HFFc6 (cell line): ENCODE measurements around the gene HSPA9. TPM values are rescaled to one million over a fixed set of nuclear protein-coding genes. Genes with fewer than 3 reads are reported as not detected.

Source experiments
- DNase-seq: peaks from one replicate; pipeline ENCODE4 v3.0.0-alpha.2; 2018
- H3K27ac Mint-ChIP-seq: 2 replicates; pipeline ENCODE4 v1.8.0; 2020; ENCODE audit warnings: mild to moderate bottlenecking, mixed read lengths
- H3K27me3 Mint-ChIP-seq: 2 replicates; pipeline ENCODE4 v1.8.0; 2021; ENCODE audit warnings: mild to moderate bottlenecking, moderate library complexity, mixed read lengths; ENCODE audit not compliant: insufficient read depth
- H3K36me3 Mint-ChIP-seq: 2 replicates; pipeline ENCODE4 v1.8.0; 2021; ENCODE audit warnings: low read depth, mixed read lengths
- H3K4me1 Mint-ChIP-seq: 2 replicates; pipeline ENCODE4 v1.8.0; 2020; ENCODE audit warnings: low read depth, mixed read lengths
- H3K4me3 Mint-ChIP-seq: 2 replicates; pipeline ENCODE4 v1.8.0; 2020; ENCODE audit warnings: mild to moderate bottlenecking, moderate library complexity, mixed read lengths
- H3K9me3 Mint-ChIP-seq: 2 replicates; pipeline ENCODE4 v1.8.0; 2020; ENCODE audit warnings: mild to moderate bottlenecking, mixed read lengths
- total RNA-seq, 6 experiments: library from RNA; stranded (reverse); fragmentation: NEBNext Ultra II Directional; extraction: Animal tissue kit (Norgen Biotek cat#: 25700); gene quantifications; 2 replicates in 1 of 6; 3 replicates in 5 of 6; pipeline ENCODE4 v1.2.3, GENCODE V29; 2021
- TF ChIP-seq, protein P1 (sequence below): fragments of 200-600 bp; sonication (generic); IDR thresholded peaks from 2 replicates; pipeline ENCODE4 v1.5.0; 2021; ENCODE audit warnings: antibody characterized with exemption, mild to moderate bottlenecking

HSPA9 gene
- total RNA-seq, 6 experiments from 2014 or later, result 193 to 236 (median 210) TPM

DNA sequence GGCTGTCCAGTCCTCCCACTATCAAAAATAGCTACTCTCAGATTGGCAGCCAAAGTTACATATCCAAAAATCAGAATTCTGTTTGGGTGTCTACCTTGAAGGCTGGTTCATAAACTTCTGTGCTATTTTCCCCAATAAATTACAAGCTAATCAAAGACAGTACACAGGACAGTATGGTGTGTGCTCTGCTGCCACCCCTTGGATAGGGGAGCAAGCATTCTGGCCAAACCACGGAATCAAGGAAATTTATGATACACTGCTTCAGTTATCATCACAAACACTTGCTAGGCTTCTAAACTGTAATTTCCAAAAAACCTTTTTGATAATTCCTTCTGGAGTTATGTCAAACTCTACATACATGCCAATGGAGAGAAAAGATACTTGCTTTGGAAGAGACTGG, 48.0 kb downstream of the HSPA9 start:
- Mint-ChIP-seq H3K9me3 (no peaks in the 10 kb centered on the region), H3K4me3 (no peak overlapping the region), H3K4me1 (peaks cover 39% of the 10 kb centered on the region), H3K27me3 (peaks cover 3% of the 10 kb centered on the region; the same call in 1 of the 2 replicates), H3K27ac (peak overlapping the region; percentile 13; the same call in 1 of the 2 replicates), H3K36me3 (peaks cover 21% of the 10 kb centered on the region)
- TF ChIP-seq, protein P1, sequence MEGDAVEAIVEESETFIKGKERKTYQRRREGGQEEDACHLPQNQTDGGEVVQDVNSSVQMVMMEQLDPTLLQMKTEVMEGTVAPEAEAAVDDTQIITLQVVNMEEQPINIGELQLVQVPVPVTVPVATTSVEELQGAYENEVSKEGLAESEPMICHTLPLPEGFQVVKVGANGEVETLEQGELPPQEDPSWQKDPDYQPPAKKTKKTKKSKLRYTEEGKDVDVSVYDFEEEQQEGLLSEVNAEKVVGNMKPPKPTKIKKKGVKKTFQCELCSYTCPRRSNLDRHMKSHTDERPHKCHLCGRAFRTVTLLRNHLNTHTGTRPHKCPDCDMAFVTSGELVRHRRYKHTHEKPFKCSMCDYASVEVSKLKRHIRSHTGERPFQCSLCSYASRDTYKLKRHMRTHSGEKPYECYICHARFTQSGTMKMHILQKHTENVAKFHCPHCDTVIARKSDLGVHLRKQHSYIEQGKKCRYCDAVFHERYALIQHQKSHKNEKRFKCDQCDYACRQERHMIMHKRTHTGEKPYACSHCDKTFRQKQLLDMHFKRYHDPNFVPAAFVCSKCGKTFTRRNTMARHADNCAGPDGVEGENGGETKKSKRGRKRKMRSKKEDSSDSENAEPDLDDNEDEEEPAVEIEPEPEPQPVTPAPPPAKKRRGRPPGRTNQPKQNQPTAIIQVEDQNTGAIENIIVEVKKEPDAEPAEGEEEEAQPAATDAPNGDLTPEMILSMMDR, result no peak
- DNase-seq, result no peak

DNA sequence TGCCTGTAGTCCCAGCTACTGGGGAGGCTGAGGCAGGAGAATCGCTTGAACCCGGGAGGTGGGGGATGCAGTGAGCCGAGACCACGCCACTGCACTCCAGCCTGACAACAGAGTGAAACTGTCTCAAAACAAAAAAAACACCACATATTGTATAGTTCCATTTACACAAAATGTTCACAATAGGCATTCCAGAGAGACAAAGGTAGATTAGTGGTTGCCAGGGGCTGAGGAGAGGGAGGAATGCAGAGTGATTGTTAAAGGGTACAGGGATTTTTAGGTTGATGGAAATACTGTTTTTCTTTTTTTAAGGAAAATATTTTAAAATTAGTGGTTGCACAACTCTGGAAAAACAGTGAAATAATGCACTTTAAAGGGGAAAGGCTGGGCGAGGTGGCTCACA, 51.8 kb downstream of the HSPA9 start:
- TF ChIP-seq, protein P1, result no peak
- H3K36me3 Mint-ChIP-seq, result peaks cover 22% of the 10 kb centered on the region
- DNase-seq, result no peak
- no peaks in the 10 kb centered on the region for H3K9me3 Mint-ChIP-seq
- no peak overlapping the region for H3K4me3 Mint-ChIP-seq
- H3K27me3 Mint-ChIP-seq, result peaks cover 3% of the 10 kb centered on the region; the same call in 1 of the 2 replicates
- H3K27ac Mint-ChIP-seq, result no peak overlapping the region
- peaks cover 40% of the 10 kb centered on the region for H3K4me1 Mint-ChIP-seq

DNA sequence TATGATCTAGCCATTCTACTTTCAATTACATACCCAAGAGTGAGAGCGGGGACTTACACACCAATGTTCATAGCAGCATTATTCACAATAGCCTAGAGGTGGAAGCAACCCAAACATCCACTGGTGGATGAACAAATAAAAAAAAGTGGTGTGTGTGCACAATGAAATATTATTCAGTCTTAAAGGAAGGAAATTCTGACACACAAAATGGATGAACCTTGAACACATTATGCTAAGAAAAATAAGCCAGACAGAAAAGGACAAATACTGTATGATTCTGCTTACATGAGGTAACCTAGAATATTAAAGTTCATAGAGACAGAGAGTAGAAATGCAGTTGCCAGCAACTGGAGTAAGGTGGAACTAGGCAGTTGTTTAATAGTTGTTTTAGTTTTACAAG, 54.2 kb downstream of the HSPA9 start:
- Mint-ChIP-seq H3K36me3 (peaks cover 25% of the 10 kb centered on the region), H3K27me3 (peaks cover 3% of the 10 kb centered on the region; the same call in 1 of the 2 replicates), H3K4me1 (peaks cover 26% of the 10 kb centered on the region), H3K27ac (peak overlapping the region; percentile 9; the same call in 1 of the 2 replicates), H3K4me3 (no peak overlapping the region), H3K9me3 (no peaks in the 10 kb centered on the region)
- TF ChIP-seq, protein P1, result no peak
- DNase-seq, result no peak

DNA sequence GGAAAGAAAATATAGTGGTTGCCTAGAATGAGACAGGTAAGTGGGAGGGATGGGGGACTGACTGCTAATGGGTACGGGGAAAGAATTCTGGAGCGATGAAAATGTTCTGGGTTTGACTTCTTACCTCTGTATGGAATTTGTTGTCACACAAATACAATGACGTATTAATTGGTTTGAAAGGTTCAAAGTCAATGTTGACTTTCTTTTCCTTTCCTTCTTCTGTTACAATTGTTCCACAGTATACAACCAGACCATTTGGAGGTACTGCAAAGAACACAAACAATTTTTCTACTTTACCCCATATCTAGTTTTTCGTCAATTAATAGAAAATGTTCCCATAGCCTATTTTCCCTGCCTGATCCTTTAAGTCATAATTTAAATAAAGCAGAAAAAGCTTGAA, 57.8 kb downstream of the HSPA9 start:
- H3K27ac Mint-ChIP-seq, result no peak overlapping the region
- H3K4me1 Mint-ChIP-seq, result peaks cover 21% of the 10 kb centered on the region
- H3K36me3 Mint-ChIP-seq, result peaks cover 32% of the 10 kb centered on the region
- TF ChIP-seq, protein P1, result no peak
- DNase-seq, result no peak
- no peaks in the 10 kb centered on the region for H3K9me3 Mint-ChIP-seq
- no peak overlapping the region for H3K4me3 Mint-ChIP-seq
- H3K27me3 Mint-ChIP-seq, result no peaks in the 10 kb centered on the region

DNA sequence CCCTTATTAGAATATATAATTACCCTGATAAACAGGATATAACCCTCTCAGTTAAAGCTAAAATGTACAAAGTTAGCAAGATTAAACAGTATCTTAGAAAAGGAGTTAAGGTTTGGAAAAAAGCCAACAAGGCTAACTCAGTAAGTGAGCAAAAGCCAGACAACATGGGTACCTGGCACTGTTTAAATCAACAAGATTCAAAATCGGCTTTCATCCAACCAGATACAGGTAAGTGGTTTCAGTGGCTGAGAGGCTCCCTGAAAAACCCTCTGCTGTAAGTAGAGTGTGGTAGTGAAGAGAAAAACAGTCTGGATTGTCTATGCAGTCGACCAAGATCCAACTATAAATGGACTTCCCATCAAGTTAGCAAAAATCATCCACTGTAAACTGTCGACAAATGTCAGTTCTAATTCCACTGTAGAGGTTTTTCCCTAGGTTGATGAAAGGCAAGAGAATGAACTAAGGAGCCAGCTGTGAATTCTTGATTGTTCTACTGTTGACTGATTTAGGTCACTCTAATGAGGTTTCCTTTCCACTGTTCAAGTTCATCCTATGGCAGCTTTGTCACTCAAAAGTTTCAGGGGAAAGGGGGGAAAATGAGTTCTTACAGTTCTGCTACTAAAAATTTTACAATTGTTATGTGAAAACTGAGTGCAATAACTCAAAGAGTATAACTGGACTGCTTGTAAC, 59.5 kb downstream of the HSPA9 start:
- no peaks in the 10 kb centered on the region for H3K9me3 Mint-ChIP-seq

More for the DNA sequence above, 59.5 kb downstream of the HSPA9 start:
- Mint-ChIP-seq H3K27me3 (no peaks in the 10 kb centered on the region), H3K36me3 (peaks cover 33% of the 10 kb centered on the region), H3K27ac (no peak overlapping the region), H3K4me3 (no peak overlapping the region), H3K4me1 (peaks cover 17% of the 10 kb centered on the region)
- TF ChIP-seq, protein P1, result no peak
- no peak for DNase-seq
